Activated T-cell treated with anti-CD3 and anti-CD28 coated beads, Interleukin-2, amount 50 U/mL, for 24 hours (primary cell): Measurements from ENCODE around the gene TCTA.
A peak's percentile ranks its signal among the peaks of the same experiment; 100 is the strongest.
"Not testable (repeated sequence)": the region's sequence is repeated elsewhere in the genome, so short reads cannot be mapped to it uniquely, and the experiment has no call there.

Source experiments
- DNase-seq: peaks from one replicate; pipeline ENCODE4 v3.0.0-alpha.2; 2020
- H3K27ac Mint-ChIP-seq: 2 replicates; pipeline ENCODE4 v1.8.0; 2020; ENCODE audit warnings: mild to moderate bottlenecking, mixed read lengths
- H3K27me3 Mint-ChIP-seq: 2 replicates; pipeline ENCODE4 v1.8.0; 2020; ENCODE audit warnings: mixed read lengths
- H3K36me3 Mint-ChIP-seq: 2 replicates; pipeline ENCODE4 v1.8.0; 2020; ENCODE audit warnings: low read depth, mixed read lengths
- H3K4me1 Mint-ChIP-seq: 2 replicates; pipeline ENCODE4 v1.8.0; 2020; ENCODE audit warnings: low read depth, mixed read lengths
- H3K4me3 Mint-ChIP-seq: 2 replicates; pipeline ENCODE4 v1.8.0; 2020; ENCODE audit warnings: mild to moderate bottlenecking, moderate library complexity, mixed read lengths
- H3K9me3 Mint-ChIP-seq: 2 replicates; pipeline ENCODE4 v1.8.0; 2020; ENCODE audit warnings: mixed read lengths

The TCTA gene

GRCh38 chr3:49411968-49412631, at the start of gene TCTA, which contains the start of gene RHOA:
Gene TCTA, plus strand, starts transcription at chr3:49412423. Its CDS starts 4 bp downstream, at chr3:49412427.
Gene RHOA, minus strand, starts transcription at chr3:49411976. Its CDS starts 36,387 bp downstream, at chr3:49375589.
- H3K27me3 Mint-ChIP-seq: no peaks in the 10 kb centered on the region
- peak; percentile 98 for DNase-seq
- peaks cover 67% of the 10 kb centered on the region for H3K4me1 Mint-ChIP-seq
- H3K36me3 Mint-ChIP-seq: peaks cover 73% of the 10 kb centered on the region
- peak within 1 kb of the TSS; percentile 96 for H3K27ac Mint-ChIP-seq
- no peaks in the 10 kb centered on the region for H3K9me3 Mint-ChIP-seq
- peak within 1 kb of the TSS; percentile 92 for H3K4me3 Mint-ChIP-seq

GRCh38 chr3:49362561-49362960, 49.7 kb upstream of the TCTA start:
- Mint-ChIP-seq H3K4me3 (no peak overlapping the region), H3K27me3 (no peaks in the 10 kb centered on the region), H3K9me3 (no peaks in the 10 kb centered on the region), H3K4me1 (peaks cover 26% of the 10 kb centered on the region), H3K36me3 (peaks cover 91% of the 10 kb centered on the region), H3K27ac (peak overlapping the region; percentile 86)
- DNase-seq: no peak

GRCh38 chr3:49370585-49371290, 41.5 kb upstream of the TCTA start:
- Mint-ChIP-seq H3K9me3 (no peaks in the 10 kb centered on the region), H3K36me3 (peaks cover 90% of the 10 kb centered on the region), H3K4me3 (no peak overlapping the region), H3K27ac (peak overlapping the region; percentile 82), H3K4me1 (peaks cover 23% of the 10 kb centered on the region), H3K27me3 (no peaks in the 10 kb centered on the region)
- DNase-seq: no peak

GRCh38 chr3:49371946-49372345, 40.3 kb upstream of the TCTA start:
- Mint-ChIP-seq H3K4me3 (no peak overlapping the region), H3K9me3 (no peaks in the 10 kb centered on the region), H3K27ac (peak overlapping the region; percentile 62), H3K4me1 (peaks cover 26% of the 10 kb centered on the region), H3K36me3 (peaks cover 81% of the 10 kb centered on the region), H3K27me3 (no peaks in the 10 kb centered on the region)
- DNase-seq: no peak

- H3K27me3 Mint-ChIP-seq: no peaks in the 10 kb centered on the region
- H3K4me3 Mint-ChIP-seq: no peak overlapping the region
- peaks cover 54% of the 10 kb centered on the region for H3K36me3 Mint-ChIP-seq
These were observed 34.7 kb upstream of the TCTA start for GRCh38 chr3:49377483-49377882.

GRCh38 chr3:49378249-49378895, 33.9 kb upstream of the TCTA start:
- no peaks in the 10 kb centered on the region for H3K27me3 Mint-ChIP-seq
- H3K36me3 Mint-ChIP-seq: peaks cover 45% of the 10 kb centered on the region
- H3K27ac Mint-ChIP-seq: peak overlapping the region; percentile 89
- H3K4me1 Mint-ChIP-seq: peaks cover 54% of the 10 kb centered on the region
- H3K9me3 Mint-ChIP-seq: peaks cover 2% of the 10 kb centered on the region
- no peak overlapping the region for H3K4me3 Mint-ChIP-seq
- no peak for DNase-seq

More at GRCh38 chr3:49377483-49377882, 34.7 kb upstream of the TCTA start:
- peaks cover 2% of the 10 kb centered on the region for H3K9me3 Mint-ChIP-seq
- peak; percentile 57 for DNase-seq
- H3K4me1 Mint-ChIP-seq: peaks cover 47% of the 10 kb centered on the region
- peak overlapping the region; percentile 90 for H3K27ac Mint-ChIP-seq

GRCh38 chr3:49383387-49383786, 28.8 kb upstream of the TCTA start:
- peaks cover 40% of the 10 kb centered on the region for H3K36me3 Mint-ChIP-seq
- no peak for DNase-seq
- H3K27ac Mint-ChIP-seq: peak overlapping the region; percentile 64
- no peak overlapping the region for H3K4me3 Mint-ChIP-seq
- H3K27me3 Mint-ChIP-seq: no peaks in the 10 kb centered on the region
- H3K4me1 Mint-ChIP-seq: peaks cover 67% of the 10 kb centered on the region
- H3K9me3 Mint-ChIP-seq: peaks cover 2% of the 10 kb centered on the region

GRCh38 chr3:49385617-49386016, 26.6 kb upstream of the TCTA start:
- H3K4me3 Mint-ChIP-seq: no peak overlapping the region
- H3K4me1 Mint-ChIP-seq: peaks cover 68% of the 10 kb centered on the region
- no peak for DNase-seq
- H3K36me3 Mint-ChIP-seq: peaks cover 50% of the 10 kb centered on the region
- peak overlapping the region; percentile 76 for H3K27ac Mint-ChIP-seq
- no peaks in the 10 kb centered on the region for H3K27me3 Mint-ChIP-seq
- H3K9me3 Mint-ChIP-seq: no peaks in the 10 kb centered on the region

- H3K4me1 Mint-ChIP-seq: peaks cover 67% of the 10 kb centered on the region
These were observed 26.0 kb upstream of the TCTA start for GRCh38 chr3:49386056-49386756.

GRCh38 chr3:49387721-49388120, 24.5 kb upstream of the TCTA start:
- Mint-ChIP-seq H3K36me3 (peaks cover 59% of the 10 kb centered on the region), H3K27me3 (no peaks in the 10 kb centered on the region), H3K4me1 (peaks cover 65% of the 10 kb centered on the region), H3K4me3 (no peak overlapping the region), H3K27ac (peak overlapping the region; percentile 63), H3K9me3 (no peaks in the 10 kb centered on the region)
- DNase-seq: no peak

More at GRCh38 chr3:49386056-49386756, 26.0 kb upstream of the TCTA start:
- H3K9me3 Mint-ChIP-seq: no peaks in the 10 kb centered on the region
- DNase-seq: no peak
- peak overlapping the region; percentile 78 for H3K27ac Mint-ChIP-seq
- no peaks in the 10 kb centered on the region for H3K27me3 Mint-ChIP-seq
- H3K4me3 Mint-ChIP-seq: no peak overlapping the region
- H3K36me3 Mint-ChIP-seq: peaks cover 51% of the 10 kb centered on the region

- no peak overlapping the region for H3K4me3 Mint-ChIP-seq
- H3K4me1 Mint-ChIP-seq: peaks cover 66% of the 10 kb centered on the region
These were observed 23.9 kb upstream of the TCTA start for GRCh38 chr3:49388289-49388820.

GRCh38 chr3:49389297-49389696, 22.9 kb upstream of the TCTA start:
- Mint-ChIP-seq H3K9me3 (no peaks in the 10 kb centered on the region), H3K27ac (no peak overlapping the region), H3K4me1 (peaks cover 62% of the 10 kb centered on the region), H3K4me3 (no peak overlapping the region), H3K27me3 (no peaks in the 10 kb centered on the region), H3K36me3 (peaks cover 64% of the 10 kb centered on the region)
- DNase-seq: no peak

More at GRCh38 chr3:49388289-49388820, 23.9 kb upstream of the TCTA start:
- DNase-seq: no peak
- Mint-ChIP-seq H3K27me3 (no peaks in the 10 kb centered on the region), H3K27ac (peak overlapping the region; percentile 63), H3K36me3 (peaks cover 64% of the 10 kb centered on the region), H3K9me3 (no peaks in the 10 kb centered on the region)

- not testable (repeated sequence) for H3K27me3 Mint-ChIP-seq, H3K27ac Mint-ChIP-seq, DNase-seq, H3K9me3 Mint-ChIP-seq, H3K4me3 Mint-ChIP-seq
- peaks cover 65% of the 10 kb centered on the region for H3K4me1 Mint-ChIP-seq
- peaks cover 74% of the 10 kb centered on the region for H3K36me3 Mint-ChIP-seq
These were observed 20.9 kb upstream of the TCTA start for GRCh38 chr3:49391310-49391709.

- Mint-ChIP-seq H3K36me3 (peaks cover 80% of the 10 kb centered on the region), H3K27me3 (no peaks in the 10 kb centered on the region), H3K4me3 (no peak overlapping the region), H3K4me1 (peaks cover 73% of the 10 kb centered on the region), H3K9me3 (no peaks in the 10 kb centered on the region), H3K27ac (peak overlapping the region; percentile 8)
- DNase-seq: no peak
These were observed 14.8 kb upstream of the TCTA start for GRCh38 chr3:49397470-49397869.
